Spleen (tissue), 7 donors: ENCODE data around the gene CD58.
"Not testable (repeated sequence)": the region's sequence is repeated elsewhere in the genome, so short reads cannot be mapped to it uniquely, and the experiment has no call there.

Source experiments
- CTCF ChIP-seq, 11 experiments: fragments of 200-600 bp in 7 of 11; fragments of 450-650 bp in 4 of 11; sonication (generic) in 4 of 11; IDR thresholded peaks in 8 of 11; conservative IDR thresholded peaks in 3 of 11; 1 replicate in 7 of 11; 2 replicates in 4 of 11; pipeline versions ENCODE4 v1.4.0 to v1.8.0; 2016 to 2021; ENCODE audit warnings: antibody characterized with exemption in 11 of 11, inconsistent platforms in 4 of 11, mild to moderate bottlenecking in 1 of 11
- POLR2AphosphoS5 ChIP-seq, 3 donors: sonication (generic); formaldehyde crosslinking; IDR thresholded peaks; one replicate each; pipeline ENCODE4 v1.5.1; 2017; ENCODE audit warnings: antibody characterized with exemption in 3 of 3
- donor health status: DM: no; HTN: no; CAD: no; lungs with moderate emphysema.
- donor health status: DM: no; HTN: no; CAD: no.
- donor health status: DM: no; HTN: no; CAD: no.

DNA sequence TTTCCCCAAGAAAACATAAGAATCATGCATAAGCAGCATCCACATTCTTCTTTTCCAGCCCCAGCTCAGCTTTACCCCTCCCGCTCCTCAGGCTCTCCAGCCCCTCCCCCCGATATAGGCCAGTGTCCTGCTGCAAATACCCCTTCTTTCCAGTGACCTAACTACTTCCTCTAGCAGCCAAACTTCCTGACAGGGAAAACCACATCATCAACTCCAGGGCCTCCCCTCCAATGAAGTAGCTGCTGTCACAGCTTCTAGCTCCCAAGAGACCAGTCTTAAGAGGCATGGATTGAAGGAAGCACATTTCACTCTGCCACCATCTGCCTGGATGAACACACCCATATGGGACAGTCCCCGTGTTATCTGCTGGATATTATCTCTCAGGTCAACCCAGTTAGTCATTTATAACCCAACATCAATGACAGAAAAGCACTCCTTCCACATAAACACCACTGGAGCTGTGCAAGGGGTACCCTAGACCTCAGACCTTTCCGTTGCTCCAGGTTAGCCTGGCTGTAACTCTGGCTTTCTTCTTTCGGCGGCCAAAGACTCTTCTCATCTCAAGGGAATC lies 39.1 kb upstream of the CD58 start:
- not testable (repeated sequence) for TF ChIP-seq POLR2AphosphoS5 (IDR thresholded peaks at IDR 0.05); CTCF (IDR thresholded peaks at IDR 0.05 in 8 of 11, conservative IDR thresholded peaks at IDR 0.05 in 3 of 11)
